ENCODE results near the gene RNF144B.
"Not testable (repeated sequence)": the region's sequence is repeated elsewhere in the genome, so short reads cannot be mapped to it uniquely, and the experiment has no call there.

RNF144B gene

DNA sequence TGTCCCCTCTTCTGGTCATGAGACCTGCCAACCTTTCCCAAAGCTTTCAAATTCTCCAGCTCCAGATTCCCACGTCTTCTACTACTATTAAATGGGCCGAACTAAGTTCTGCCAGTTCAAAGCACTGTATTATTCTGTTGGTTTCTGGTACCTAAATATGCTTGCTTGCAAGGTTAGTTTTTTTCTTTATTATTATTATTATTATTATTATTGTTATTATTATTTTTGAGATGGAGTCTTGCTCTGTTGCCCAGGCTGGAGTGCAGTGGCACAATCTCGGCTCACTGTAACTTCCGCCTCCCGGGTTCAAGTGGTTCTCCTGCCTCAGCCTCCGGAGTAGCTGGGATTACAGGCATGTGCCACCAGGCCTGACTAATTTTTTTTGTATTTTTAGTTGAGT lies 17.8 kb downstream of the RNF144B start:
- H3K4me1 ChIP-seq (ENCODE audit: control insufficient read depth, insufficient read depth, low read length, poor library complexity, severe bottlenecking); DNase-seq; H3K4me3 ChIP-seq (ENCODE audit: insufficient read depth, low read depth, low read length, poor library complexity, severe bottlenecking); H3K9me3 ChIP-seq (ENCODE audit: control insufficient read depth, low read length); H3K27me3 ChIP-seq (replicated peaks; ENCODE audit: control insufficient read depth, insufficient read depth, low read length, poor library complexity, severe bottlenecking); H3K36me3 ChIP-seq (ENCODE audit: control insufficient read depth, insufficient read depth, low read length); H3K27ac ChIP-seq (ENCODE audit: insufficient read depth, low read length, poor library complexity, severe bottlenecking): not testable (repeated sequence)

DNA sequence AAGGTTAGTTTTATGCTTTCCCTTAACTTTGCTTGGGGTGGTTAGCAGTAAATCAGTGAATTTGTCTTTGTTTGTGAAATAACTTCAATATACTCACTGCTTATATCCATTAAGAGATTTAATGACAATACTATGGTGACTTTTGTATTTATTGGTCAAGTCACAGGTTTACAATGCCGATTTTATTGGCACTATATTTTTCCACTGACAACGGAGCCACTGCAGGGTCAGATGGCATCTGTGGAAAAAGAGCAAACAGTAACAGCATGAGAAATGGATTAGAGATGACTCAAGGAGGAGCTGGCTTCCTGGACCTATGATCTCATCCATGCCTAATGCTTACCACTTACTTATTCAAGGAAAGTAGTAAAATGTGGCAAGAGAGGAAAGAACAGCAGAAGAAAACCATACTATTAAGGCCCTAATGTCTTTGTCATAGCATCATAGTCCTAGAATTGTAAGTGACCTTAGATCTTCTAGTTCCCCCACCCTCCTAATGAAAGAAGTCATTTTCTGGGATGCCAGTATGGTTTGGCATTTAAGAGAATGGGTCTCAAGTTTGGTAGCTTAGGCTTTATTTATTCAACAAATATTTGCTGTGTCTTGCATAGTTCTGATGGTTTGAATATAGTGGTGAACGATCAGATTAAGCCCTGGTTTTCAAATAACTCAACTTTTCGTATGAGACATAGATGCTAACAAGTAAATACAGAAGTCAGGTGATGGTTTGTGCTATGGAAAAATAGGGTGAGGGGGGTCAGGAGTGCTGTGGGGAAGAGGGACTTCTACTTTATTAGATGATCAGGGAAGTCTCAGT lies 18.5 kb downstream of the RNF144B start:
- Histone ChIP-seq H3K9me3 (ENCODE audit: control insufficient read depth, low read length) (no peaks in the 10 kb centered on the region), H3K4me3 (ENCODE audit: insufficient read depth, low read depth, low read length, poor library complexity, severe bottlenecking) (no peak overlapping the region), H3K27ac (ENCODE audit: insufficient read depth, low read length, poor library complexity, severe bottlenecking) (no peak overlapping the region), H3K36me3 (ENCODE audit: control insufficient read depth, insufficient read depth, low read length) (no peaks in the 10 kb centered on the region), H3K27me3 (replicated peaks; ENCODE audit: control insufficient read depth, insufficient read depth, low read length, poor library complexity, severe bottlenecking) (no peaks in the 10 kb centered on the region), H3K4me1 (ENCODE audit: control insufficient read depth, insufficient read depth, low read length, poor library complexity, severe bottlenecking) (no peaks in the 10 kb centered on the region)
- no peak for DNase-seq

DNA sequence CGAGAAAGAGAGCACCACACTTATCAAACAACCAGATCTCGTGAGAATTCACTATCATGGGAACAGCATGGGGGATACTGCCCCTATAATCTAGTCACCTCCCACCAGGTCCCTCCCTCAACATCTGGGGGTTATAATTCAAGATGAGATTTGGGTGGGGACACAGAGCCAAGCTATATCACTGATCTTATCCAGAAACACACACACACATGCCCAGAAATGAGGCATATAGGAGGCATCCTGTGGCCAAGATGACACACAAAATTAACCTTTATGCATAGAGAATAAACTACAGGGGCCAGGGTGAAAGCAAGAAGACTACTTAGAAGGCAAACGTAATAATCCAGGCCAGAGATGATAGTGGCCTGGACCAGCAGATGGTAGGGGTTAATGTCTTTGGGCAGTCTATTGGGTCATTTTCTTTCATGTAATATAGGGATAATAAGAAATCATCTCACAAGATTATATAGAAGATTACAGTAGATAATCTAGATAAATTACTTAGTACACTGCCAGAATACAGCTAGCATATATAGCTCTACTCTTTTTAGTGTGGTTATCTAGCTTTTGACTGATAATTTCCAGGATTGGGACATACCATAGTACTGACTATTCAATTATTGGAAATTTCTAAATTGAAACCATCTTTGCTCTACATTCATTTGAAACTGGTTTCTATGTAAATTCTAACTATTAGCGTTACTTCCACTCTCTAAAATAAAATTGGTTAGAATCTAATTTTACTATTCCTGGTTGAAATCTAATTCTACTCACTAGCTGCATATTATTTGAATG lies 20.0 kb downstream of the RNF144B start:
- Histone ChIP-seq H3K4me3 (ENCODE audit: insufficient read depth, low read depth, low read length, poor library complexity, severe bottlenecking) (no peak overlapping the region), H3K9me3 (ENCODE audit: control insufficient read depth, low read length) (no peaks in the 10 kb centered on the region), H3K4me1 (ENCODE audit: control insufficient read depth, insufficient read depth, low read length, poor library complexity, severe bottlenecking) (no peaks in the 10 kb centered on the region), H3K27me3 (replicated peaks; ENCODE audit: control insufficient read depth, insufficient read depth, low read length, poor library complexity, severe bottlenecking) (no peaks in the 10 kb centered on the region), H3K27ac (ENCODE audit: insufficient read depth, low read length, poor library complexity, severe bottlenecking) (no peak overlapping the region), H3K36me3 (ENCODE audit: control insufficient read depth, insufficient read depth, low read length) (no peaks in the 10 kb centered on the region)
- no peak for DNase-seq

DNA sequence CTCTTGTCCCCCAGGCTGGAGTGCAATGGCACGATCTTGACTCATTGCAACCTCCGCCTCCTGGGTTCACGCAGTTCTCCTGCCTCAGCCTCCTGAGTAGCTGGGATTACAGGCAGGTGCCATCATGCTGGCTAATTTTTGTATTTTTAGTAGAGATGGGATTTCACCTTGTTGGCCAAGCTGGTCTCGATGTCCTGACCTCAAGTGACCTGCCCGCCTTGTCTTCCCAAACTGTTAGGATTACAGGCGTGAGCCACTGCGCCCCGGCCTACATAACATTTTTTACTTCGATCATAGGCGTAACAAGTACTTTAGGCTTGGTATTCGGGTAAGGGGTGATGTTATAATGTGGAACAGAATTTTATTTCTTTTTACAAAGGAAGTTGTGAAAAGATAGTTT lies 22.5 kb downstream of the RNF144B start:
- H3K9me3 ChIP-seq (ENCODE audit: control insufficient read depth, low read length); H3K27me3 ChIP-seq (replicated peaks; ENCODE audit: control insufficient read depth, insufficient read depth, low read length, poor library complexity, severe bottlenecking); DNase-seq; H3K27ac ChIP-seq (ENCODE audit: insufficient read depth, low read length, poor library complexity, severe bottlenecking); H3K36me3 ChIP-seq (ENCODE audit: control insufficient read depth, insufficient read depth, low read length); H3K4me3 ChIP-seq (ENCODE audit: insufficient read depth, low read depth, low read length, poor library complexity, severe bottlenecking); H3K4me1 ChIP-seq (ENCODE audit: control insufficient read depth, insufficient read depth, low read length, poor library complexity, severe bottlenecking): not testable (repeated sequence)

DNA sequence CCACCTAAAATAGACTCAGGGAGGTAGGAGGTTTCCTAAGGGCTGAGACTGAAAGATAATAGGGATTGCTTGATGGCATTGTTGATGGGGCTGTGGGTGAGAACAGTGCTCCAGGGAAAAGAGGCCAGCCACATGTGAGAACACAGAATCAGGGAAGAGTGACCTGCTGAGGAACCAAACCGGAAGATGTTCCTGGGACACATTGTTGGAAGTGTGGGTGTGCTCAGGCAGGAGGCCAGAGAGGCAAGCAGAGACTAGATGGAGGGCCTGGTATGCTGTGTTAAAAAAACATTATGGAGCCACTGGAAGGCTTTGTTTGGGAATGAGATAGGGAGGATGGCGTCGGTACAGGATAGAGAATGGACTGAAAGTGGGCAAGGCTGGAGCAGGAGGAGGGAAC lies 23.3 kb downstream of the RNF144B start:
- H3K4me1 ChIP-seq (ENCODE audit: control insufficient read depth, insufficient read depth, low read length, poor library complexity, severe bottlenecking): no peaks in the 10 kb centered on the region
- H3K9me3 ChIP-seq (ENCODE audit: control insufficient read depth, low read length): no peaks in the 10 kb centered on the region
- no peak for DNase-seq
- H3K4me3 ChIP-seq (ENCODE audit: insufficient read depth, low read depth, low read length, poor library complexity, severe bottlenecking): no peak overlapping the region
- H3K27me3 ChIP-seq (replicated peaks; ENCODE audit: control insufficient read depth, insufficient read depth, low read length, poor library complexity, severe bottlenecking): no peaks in the 10 kb centered on the region
- no peak overlapping the region for H3K27ac ChIP-seq (ENCODE audit: insufficient read depth, low read length, poor library complexity, severe bottlenecking)
- no peaks in the 10 kb centered on the region for H3K36me3 ChIP-seq (ENCODE audit: control insufficient read depth, insufficient read depth, low read length)

GRCh38 chr6:18412068-18412467 lies 24.9 kb downstream of the RNF144B start:
- H3K27me3 ChIP-seq (replicated peaks; ENCODE audit: control insufficient read depth, insufficient read depth, low read length, poor library complexity, severe bottlenecking): no peaks in the 10 kb centered on the region
- no peak overlapping the region for H3K27ac ChIP-seq (ENCODE audit: insufficient read depth, low read length, poor library complexity, severe bottlenecking)
- H3K9me3 ChIP-seq (ENCODE audit: control insufficient read depth, low read length): no peaks in the 10 kb centered on the region
- H3K36me3 ChIP-seq (ENCODE audit: control insufficient read depth, insufficient read depth, low read length): no peaks in the 10 kb centered on the region
- no peak overlapping the region for H3K4me3 ChIP-seq (ENCODE audit: insufficient read depth, low read depth, low read length, poor library complexity, severe bottlenecking)
- no peak for DNase-seq
- H3K4me1 ChIP-seq (ENCODE audit: control insufficient read depth, insufficient read depth, low read length, poor library complexity, severe bottlenecking): no peaks in the 10 kb centered on the region

DNA sequence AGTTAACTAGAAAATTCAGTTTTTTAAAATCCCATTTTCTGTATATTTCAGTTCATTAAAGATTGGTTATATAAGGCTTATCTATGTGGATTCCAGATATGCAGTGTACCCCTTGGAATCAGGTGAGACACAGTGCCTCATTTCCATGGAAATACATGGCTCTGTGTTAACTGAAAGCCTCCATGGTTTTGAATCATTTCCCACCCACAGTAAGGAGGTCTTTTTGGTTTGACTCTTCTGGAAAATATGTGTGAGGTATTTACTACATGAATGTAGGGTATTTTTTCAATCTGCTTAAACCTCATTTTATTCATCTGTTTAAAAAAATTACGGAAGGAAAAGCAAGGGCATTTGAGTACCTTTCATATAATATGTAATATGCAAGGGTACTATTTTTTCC lies 25.5 kb downstream of the RNF144B start:
- Histone ChIP-seq H3K4me1 (ENCODE audit: control insufficient read depth, insufficient read depth, low read length, poor library complexity, severe bottlenecking) (no peaks in the 10 kb centered on the region), H3K4me3 (ENCODE audit: insufficient read depth, low read depth, low read length, poor library complexity, severe bottlenecking) (no peak overlapping the region), H3K27ac (ENCODE audit: insufficient read depth, low read length, poor library complexity, severe bottlenecking) (no peak overlapping the region), H3K36me3 (ENCODE audit: control insufficient read depth, insufficient read depth, low read length) (no peaks in the 10 kb centered on the region), H3K9me3 (ENCODE audit: control insufficient read depth, low read length) (no peaks in the 10 kb centered on the region), H3K27me3 (replicated peaks; ENCODE audit: control insufficient read depth, insufficient read depth, low read length, poor library complexity, severe bottlenecking) (no peaks in the 10 kb centered on the region)
- no peak for DNase-seq

DNA sequence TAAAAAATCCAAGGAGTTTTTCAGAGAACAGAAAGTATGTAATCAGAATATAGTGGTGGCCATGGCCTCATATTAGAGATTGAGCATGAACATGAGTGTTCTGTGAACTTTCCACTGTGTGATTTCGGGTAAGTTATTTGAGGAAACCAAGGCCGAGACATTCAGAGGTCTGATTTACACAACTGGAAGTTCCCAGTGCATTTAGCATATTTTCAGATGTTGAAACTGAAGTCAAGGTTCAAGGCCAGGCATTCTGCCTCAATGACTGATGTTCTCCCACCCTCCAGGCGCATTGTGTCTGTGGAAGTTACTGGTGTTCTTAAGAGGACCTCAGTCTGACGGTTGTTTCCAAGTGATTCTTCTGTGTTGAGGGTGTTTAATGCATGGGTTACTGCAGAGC lies 26.2 kb downstream of the RNF144B start:
- Histone ChIP-seq H3K27me3 (replicated peaks; ENCODE audit: control insufficient read depth, insufficient read depth, low read length, poor library complexity, severe bottlenecking) (no peaks in the 10 kb centered on the region), H3K4me1 (ENCODE audit: control insufficient read depth, insufficient read depth, low read length, poor library complexity, severe bottlenecking) (no peaks in the 10 kb centered on the region), H3K27ac (ENCODE audit: insufficient read depth, low read length, poor library complexity, severe bottlenecking) (no peak overlapping the region), H3K4me3 (ENCODE audit: insufficient read depth, low read depth, low read length, poor library complexity, severe bottlenecking) (no peak overlapping the region), H3K9me3 (ENCODE audit: control insufficient read depth, low read length) (no peaks in the 10 kb centered on the region), H3K36me3 (ENCODE audit: control insufficient read depth, insufficient read depth, low read length) (no peaks in the 10 kb centered on the region)
- DNase-seq: no peak

DNA sequence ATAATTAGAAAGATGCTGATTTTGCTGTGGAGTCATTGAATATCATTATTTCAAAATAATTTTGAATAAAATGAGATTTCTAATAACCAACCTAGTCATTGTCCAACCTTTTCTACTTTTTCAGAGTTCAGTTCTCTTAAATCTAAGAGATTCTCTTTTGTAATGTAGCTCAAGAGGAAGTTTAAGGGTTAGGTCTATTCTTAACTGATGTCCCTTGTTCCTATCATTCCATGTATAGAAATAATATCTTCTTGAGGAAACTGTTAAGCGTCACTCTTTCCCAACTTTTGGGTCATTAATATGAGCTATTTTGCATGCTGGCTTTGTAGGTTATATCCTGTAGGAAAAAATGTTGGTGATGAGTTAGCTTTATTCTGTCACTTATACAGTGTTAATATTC lies 27.0 kb downstream of the RNF144B start:
- Histone ChIP-seq H3K9me3 (ENCODE audit: control insufficient read depth, low read length) (no peaks in the 10 kb centered on the region), H3K27ac (ENCODE audit: insufficient read depth, low read length, poor library complexity, severe bottlenecking) (no peak overlapping the region), H3K27me3 (replicated peaks; ENCODE audit: control insufficient read depth, insufficient read depth, low read length, poor library complexity, severe bottlenecking) (no peaks in the 10 kb centered on the region), H3K4me1 (ENCODE audit: control insufficient read depth, insufficient read depth, low read length, poor library complexity, severe bottlenecking) (no peaks in the 10 kb centered on the region), H3K4me3 (ENCODE audit: insufficient read depth, low read depth, low read length, poor library complexity, severe bottlenecking) (no peak overlapping the region), H3K36me3 (ENCODE audit: control insufficient read depth, insufficient read depth, low read length) (no peaks in the 10 kb centered on the region)
- no peak for DNase-seq

DNA sequence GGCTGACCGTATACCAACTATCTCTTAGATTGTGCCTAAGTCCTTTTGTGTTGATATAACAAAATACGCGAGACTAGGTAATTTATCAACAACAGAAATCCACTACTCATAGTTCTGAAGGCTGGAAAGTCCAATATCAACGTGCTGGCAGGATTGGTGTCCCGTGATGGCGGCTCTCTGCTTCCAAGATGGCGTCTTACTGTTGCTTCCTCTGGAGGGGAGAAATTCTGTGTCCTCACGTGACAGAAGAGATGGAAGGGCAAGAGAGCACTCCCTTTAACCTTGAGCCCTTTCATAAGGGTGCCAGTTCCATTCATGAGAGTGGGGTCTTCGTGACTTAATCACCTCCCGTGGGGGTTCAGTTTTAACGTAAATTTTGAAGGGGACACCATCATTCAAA lies 28.1 kb downstream of the RNF144B start:
- no peak overlapping the region for H3K27ac ChIP-seq (ENCODE audit: insufficient read depth, low read length, poor library complexity, severe bottlenecking)
- DNase-seq: no peak
- no peaks in the 10 kb centered on the region for H3K4me1 ChIP-seq (ENCODE audit: control insufficient read depth, insufficient read depth, low read length, poor library complexity, severe bottlenecking)
- H3K4me3 ChIP-seq (ENCODE audit: insufficient read depth, low read depth, low read length, poor library complexity, severe bottlenecking): no peak overlapping the region
- no peaks in the 10 kb centered on the region for H3K27me3 ChIP-seq (replicated peaks; ENCODE audit: control insufficient read depth, insufficient read depth, low read length, poor library complexity, severe bottlenecking)
- H3K36me3 ChIP-seq (ENCODE audit: control insufficient read depth, insufficient read depth, low read length): no peaks in the 10 kb centered on the region
- no peaks in the 10 kb centered on the region for H3K9me3 ChIP-seq (ENCODE audit: control insufficient read depth, low read length)

Data from effector memory CD4-positive, alpha-beta T cell (primary cell).